Measurements from ENCODE around the gene OR5H14.

DNA sequence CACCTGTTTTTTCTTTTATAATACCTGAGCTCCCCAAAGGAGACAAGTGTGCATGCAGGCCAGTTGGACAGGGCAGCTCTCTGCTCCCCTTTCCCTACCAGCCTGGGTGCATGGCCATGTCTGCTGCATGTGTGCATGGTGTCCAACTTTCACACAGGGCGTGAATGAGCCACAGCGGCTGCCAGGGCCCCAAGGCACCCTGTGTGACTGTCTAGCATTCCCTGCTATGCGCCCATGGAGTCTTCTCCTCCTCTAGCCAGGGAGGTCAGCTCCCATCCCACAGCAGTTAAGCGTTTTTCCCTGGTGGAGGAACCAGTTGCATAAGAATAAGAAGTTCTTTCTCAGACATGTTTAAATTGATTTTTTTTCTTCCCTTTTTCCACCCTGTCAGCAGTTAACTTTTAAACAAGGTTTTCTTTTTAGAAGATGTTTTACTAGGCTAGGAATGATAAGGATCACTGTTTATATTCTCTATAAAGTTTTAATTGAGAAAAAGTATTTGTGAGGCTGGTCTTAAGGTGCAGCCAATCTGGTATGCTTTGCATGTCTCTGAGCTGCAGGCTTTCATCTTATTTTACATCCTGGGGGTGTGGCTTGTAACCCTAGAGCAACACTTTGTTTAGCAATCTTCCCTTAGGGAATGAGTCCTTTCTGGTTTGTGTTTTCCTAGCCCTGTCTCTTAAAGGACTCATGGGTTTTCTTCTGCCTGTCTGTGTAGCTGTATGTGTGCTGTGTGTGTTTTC is 37.3 kb upstream of the OR5H14 start:
- TF ChIP-seq, protein P1, sequence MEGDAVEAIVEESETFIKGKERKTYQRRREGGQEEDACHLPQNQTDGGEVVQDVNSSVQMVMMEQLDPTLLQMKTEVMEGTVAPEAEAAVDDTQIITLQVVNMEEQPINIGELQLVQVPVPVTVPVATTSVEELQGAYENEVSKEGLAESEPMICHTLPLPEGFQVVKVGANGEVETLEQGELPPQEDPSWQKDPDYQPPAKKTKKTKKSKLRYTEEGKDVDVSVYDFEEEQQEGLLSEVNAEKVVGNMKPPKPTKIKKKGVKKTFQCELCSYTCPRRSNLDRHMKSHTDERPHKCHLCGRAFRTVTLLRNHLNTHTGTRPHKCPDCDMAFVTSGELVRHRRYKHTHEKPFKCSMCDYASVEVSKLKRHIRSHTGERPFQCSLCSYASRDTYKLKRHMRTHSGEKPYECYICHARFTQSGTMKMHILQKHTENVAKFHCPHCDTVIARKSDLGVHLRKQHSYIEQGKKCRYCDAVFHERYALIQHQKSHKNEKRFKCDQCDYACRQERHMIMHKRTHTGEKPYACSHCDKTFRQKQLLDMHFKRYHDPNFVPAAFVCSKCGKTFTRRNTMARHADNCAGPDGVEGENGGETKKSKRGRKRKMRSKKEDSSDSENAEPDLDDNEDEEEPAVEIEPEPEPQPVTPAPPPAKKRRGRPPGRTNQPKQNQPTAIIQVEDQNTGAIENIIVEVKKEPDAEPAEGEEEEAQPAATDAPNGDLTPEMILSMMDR (IDR thresholded peaks at IDR 0.05) = no peak
- no peak for TF ChIP-seq POLR2A (IDR thresholded peaks at IDR 0.05)

Measured in esophagus squamous epithelium (tissue), 4 donors.